BJ (cell line): Measurements from ENCODE around the gene PACRG. TPM values are rescaled to one million over a fixed set of nuclear protein-coding genes. Genes with fewer than 3 reads are reported as not detected.

Experiments
- CTCF ChIA-PET: fragments of 350-600 bp; formaldehyde crosslinking; extraction: SDS; loops from one replicate; lab custom pipeline; 2021; ENCODE audit warnings: antibody characterized with exemption, inconsistent platforms; lab: Yijun Ruan, JAX
- POLR2A ChIA-PET: fragments of 300-600 bp; sonication (Branson Sonifier 250); formaldehyde crosslinking; extraction: SDS; loops from one replicate; lab custom pipeline; 2021; ENCODE audit warnings: antibody characterized with exemption; lab: Charles Lee
- DNase-seq: peaks from one replicate; pipeline ENCODE4 v3.0.0-alpha.2; 2011; ENCODE audit warnings: low read depth
- H3K27me3 ChIP-seq: 2 replicates; pipeline ENCODE4 v1.6.0; 2011; ENCODE audit warnings: low read length; ENCODE audit not compliant: control insufficient read depth, insufficient read depth
- H3K36me3 ChIP-seq: 2 replicates; pipeline ENCODE4 v1.5.1; 2011; ENCODE audit warnings: low read length; ENCODE audit not compliant: control insufficient read depth, insufficient read depth
- H3K4me3 ChIP-seq: 2 replicates; pipeline ENCODE4 v1.5.1; 2011; ENCODE audit warnings: low read depth, mild to moderate bottlenecking, control low read depth, low read length
- polyA plus RNA-seq: library from polyadenylated mRNA; depleted of rRNA; stranded (reverse); fragments of >200 nt; gene quantifications from 2 replicates; pipeline ENCODE4 v1.2.3, GENCODE V29; 2011
- TF ChIP-seq, protein P1 (sequence below): IDR thresholded peaks from 2 replicates; pipeline ENCODE4 v1.5.1; 2011; ENCODE audit warnings: low read depth, mild to moderate bottlenecking, control low read depth, inconsistent platforms, low read length, moderate library complexity; ENCODE audit not compliant: insufficient read depth

Gene PACRG
- polyA plus RNA-seq, 1 experiment = 0.20 TPM

DNA sequence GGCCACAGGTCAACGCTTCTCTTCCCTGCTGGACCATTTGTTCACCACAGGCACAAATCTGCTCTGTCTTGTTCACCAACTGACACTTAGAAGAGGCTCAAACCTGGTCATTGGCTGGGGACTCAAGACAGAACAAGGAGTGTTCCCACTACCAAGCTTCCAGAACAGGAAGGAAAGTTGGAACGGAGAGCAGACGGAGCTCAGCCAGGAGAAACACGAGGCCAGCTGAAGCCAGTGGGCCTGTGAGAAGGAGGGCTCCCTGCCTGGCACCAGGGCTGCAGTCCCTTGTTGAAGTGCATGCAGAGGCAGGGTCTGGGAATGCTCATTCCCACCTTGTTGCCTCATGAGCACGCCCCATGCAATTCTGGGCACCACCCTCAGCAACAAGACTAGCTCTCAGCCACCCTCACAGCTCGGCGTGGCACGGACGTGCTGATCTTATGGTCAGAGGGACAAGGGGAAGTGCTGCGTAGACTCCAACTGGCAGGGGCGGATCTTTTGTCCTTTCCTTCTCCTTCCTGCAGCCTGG is 450.2 kb downstream of the PACRG start:
- Histone ChIP-seq H3K36me3 (no peaks in the 10 kb centered on the region), H3K27me3 (no peaks in the 10 kb centered on the region), H3K4me3 (no peak overlapping the region)
- TF ChIP-seq, protein P1, sequence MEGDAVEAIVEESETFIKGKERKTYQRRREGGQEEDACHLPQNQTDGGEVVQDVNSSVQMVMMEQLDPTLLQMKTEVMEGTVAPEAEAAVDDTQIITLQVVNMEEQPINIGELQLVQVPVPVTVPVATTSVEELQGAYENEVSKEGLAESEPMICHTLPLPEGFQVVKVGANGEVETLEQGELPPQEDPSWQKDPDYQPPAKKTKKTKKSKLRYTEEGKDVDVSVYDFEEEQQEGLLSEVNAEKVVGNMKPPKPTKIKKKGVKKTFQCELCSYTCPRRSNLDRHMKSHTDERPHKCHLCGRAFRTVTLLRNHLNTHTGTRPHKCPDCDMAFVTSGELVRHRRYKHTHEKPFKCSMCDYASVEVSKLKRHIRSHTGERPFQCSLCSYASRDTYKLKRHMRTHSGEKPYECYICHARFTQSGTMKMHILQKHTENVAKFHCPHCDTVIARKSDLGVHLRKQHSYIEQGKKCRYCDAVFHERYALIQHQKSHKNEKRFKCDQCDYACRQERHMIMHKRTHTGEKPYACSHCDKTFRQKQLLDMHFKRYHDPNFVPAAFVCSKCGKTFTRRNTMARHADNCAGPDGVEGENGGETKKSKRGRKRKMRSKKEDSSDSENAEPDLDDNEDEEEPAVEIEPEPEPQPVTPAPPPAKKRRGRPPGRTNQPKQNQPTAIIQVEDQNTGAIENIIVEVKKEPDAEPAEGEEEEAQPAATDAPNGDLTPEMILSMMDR = no peak
- no peak for DNase-seq
- CTCF ChIA-PET = no interaction called here
- POLR2A ChIA-PET = no interaction called here

- no peak for DNase-seq
Observed at GRCh38 chr6:163179061-163179460, 451.3 kb downstream of the PACRG start.

DNA sequence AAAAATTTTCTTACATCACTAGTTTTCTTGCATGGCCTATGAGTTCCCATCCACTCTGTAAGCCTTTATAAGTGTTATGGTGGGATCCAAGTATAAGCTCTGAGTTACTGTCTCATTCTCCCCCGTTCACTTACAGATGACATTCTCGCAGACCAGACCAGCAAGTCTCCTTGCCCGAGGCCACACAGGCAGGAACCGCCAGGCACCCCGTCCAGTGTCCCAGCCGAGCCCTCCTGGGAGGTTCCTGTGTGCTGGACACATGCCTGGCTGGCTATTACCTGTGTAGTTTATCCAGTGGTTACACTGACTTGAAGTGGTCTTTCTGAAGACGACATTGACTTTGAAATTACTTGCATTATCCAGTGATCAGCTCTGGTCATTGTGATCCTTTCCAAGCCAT is 451.9 kb downstream of the PACRG start:
- ChIA-PET POLR2A (no interaction called here), CTCF (no interaction called here)
- TF ChIP-seq, protein P1 = no peak
- H3K4me3 ChIP-seq = no peak overlapping the region
- H3K27me3 ChIP-seq = no peaks in the 10 kb centered on the region
- DNase-seq = no peak
- H3K36me3 ChIP-seq = no peaks in the 10 kb centered on the region

More at GRCh38 chr6:163179061-163179460, 451.3 kb downstream of the PACRG start:
- no peaks in the 10 kb centered on the region for H3K36me3 ChIP-seq
- CTCF ChIA-PET = no interaction called here
- TF ChIP-seq, protein P1 = no peak
- POLR2A ChIA-PET = no interaction called here
- H3K27me3 ChIP-seq = no peaks in the 10 kb centered on the region
- no peak overlapping the region for H3K4me3 ChIP-seq

DNA sequence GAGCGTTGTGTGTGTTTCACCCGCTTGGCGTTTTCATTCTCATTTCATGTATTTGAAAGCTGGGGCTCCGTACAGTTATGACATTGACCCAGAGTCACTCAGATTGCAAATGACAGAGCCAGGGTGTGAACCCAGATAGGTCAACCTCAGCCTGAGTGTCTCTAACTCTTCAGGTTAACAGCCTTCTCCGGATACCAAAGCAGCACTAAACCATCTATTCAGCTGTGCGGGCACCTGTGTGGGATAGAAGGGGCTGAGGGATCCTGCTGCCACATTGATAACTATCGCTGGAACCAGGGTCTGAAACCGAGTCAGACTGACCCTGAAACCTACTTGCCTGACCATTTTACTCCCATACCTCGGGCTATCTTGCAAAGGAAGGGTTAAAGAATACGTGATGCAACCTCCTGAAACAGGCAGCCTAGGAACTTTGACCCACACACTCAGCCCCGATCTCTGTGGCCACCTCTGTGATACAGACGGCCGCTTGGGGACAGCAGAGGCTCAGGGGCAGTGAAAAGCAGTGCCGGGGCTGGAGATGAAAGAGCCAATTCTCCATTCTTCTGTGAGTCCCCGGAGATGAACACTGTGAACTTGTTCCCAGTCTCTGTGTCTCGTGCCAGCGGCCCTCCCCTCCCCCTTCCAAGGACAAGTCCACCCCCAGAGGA is 453.2 kb downstream of the PACRG start:
- no peaks in the 10 kb centered on the region for H3K27me3 ChIP-seq
- no peak for DNase-seq
- ChIA-PET CTCF (no interaction called here), POLR2A (no interaction called here)
- H3K36me3 ChIP-seq = no peaks in the 10 kb centered on the region
- no peak overlapping the region for H3K4me3 ChIP-seq
- TF ChIP-seq, protein P1 = no peak

DNA sequence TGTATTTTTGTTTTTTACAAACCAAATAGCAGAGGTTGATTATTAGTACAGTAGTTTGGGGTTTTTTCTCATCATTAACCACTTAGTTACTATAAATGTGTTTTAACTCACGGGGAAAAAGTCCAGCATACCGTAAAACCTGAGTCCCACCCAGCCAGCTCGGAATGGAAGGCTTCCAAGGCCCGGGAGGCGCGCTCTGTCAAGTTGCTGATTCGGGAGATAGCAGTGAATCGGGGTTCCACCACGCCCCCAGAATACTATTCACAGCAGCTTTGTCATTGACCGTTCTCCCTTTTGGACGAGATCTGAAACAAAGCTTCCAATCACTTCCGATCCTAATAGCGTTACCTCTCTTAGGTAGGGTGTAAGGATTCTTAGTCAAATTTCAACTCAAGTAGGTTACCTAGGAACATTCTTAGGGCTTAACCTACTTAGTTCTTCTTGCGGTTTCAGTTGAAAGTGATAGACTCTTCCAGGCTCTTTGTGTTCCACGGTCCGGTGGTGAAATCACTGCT is 453.9 kb downstream of the PACRG start:
- ChIA-PET CTCF (no interaction called here), POLR2A (no interaction called here)
- TF ChIP-seq, protein P1 = no peak

More for the DNA sequence above, 453.9 kb downstream of the PACRG start:
- Histone ChIP-seq H3K27me3 (no peaks in the 10 kb centered on the region), H3K4me3 (no peak overlapping the region), H3K36me3 (no peaks in the 10 kb centered on the region)
- no peak for DNase-seq
